Smooth muscle cell (in vitro differentiated cells): ENCODE results near the gene MORN5. TPM values are rescaled to one million over a fixed set of nuclear protein-coding genes. Genes with fewer than 3 reads are reported as not detected.

Source experiments
- DNase-seq: peaks from one replicate; lab custom pipeline; 2025; ENCODE audit not compliant: unreplicated experiment; lab: John Stamatoyannopoulos, UW
- H2AFZ ChIP-seq: fragments of 200-600 bp; sonication (generic); 2 replicates; pipeline ENCODE4 v1.6.0; 2016; ENCODE audit warnings: antibody characterized with exemption, low read depth, mild to moderate bottlenecking
- H3F3A ChIP-seq: fragments of 200-600 bp; sonication (generic); 2 replicates; pipeline ENCODE4 v1.6.0; 2017; ENCODE audit warnings: antibody characterized with exemption, low read depth
- H3K27ac ChIP-seq: fragments of 200-600 bp; sonication (generic); 2 replicates; pipeline ENCODE4 v1.5.1; 2016; ENCODE audit warnings: low read depth, mild to moderate bottlenecking
- H3K27me3 ChIP-seq: fragments of 200-600 bp; sonication (generic); 2 replicates; pipeline ENCODE4 v1.6.1; 2016; ENCODE audit warnings: low read depth, mild to moderate bottlenecking
- H3K36me3 ChIP-seq: fragments of 200-600 bp; sonication (generic); 2 replicates; pipeline ENCODE4 v1.5.1; 2016; ENCODE audit warnings: low read depth
- H3K4me1 ChIP-seq: fragments of 200-600 bp; sonication (generic); 2 replicates; pipeline ENCODE4 v1.5.1; 2016; ENCODE audit warnings: low read depth
- H3K4me2 ChIP-seq: fragments of 200-600 bp; sonication (generic); 2 replicates; pipeline ENCODE4 v1.6.0; 2016; ENCODE audit warnings: mild to moderate bottlenecking
- H3K4me3 ChIP-seq: fragments of 200-600 bp; sonication (generic); 2 replicates; pipeline ENCODE4 v1.5.1; 2016; ENCODE audit warnings: mild to moderate bottlenecking
- H3K79me2 ChIP-seq: fragments of 200-600 bp; sonication (generic); 2 replicates; pipeline ENCODE4 v1.6.0; 2016; ENCODE audit warnings: low read depth, mild to moderate bottlenecking
- H3K9ac ChIP-seq: fragments of 200-600 bp; sonication (generic); 2 replicates; pipeline ENCODE4 v1.6.0; 2016; ENCODE audit warnings: low read depth
- H3K9me3 ChIP-seq: fragments of 200-600 bp; sonication (generic); replicated peaks from 2 replicates; pipeline ENCODE4 v1.5.1; 2016; ENCODE audit warnings: low read depth
- H4K20me1 ChIP-seq: fragments of 200-600 bp; sonication (generic); 2 replicates; pipeline ENCODE4 v1.6.0; 2016; ENCODE audit warnings: low read depth
- CTCF ChIP-seq: fragments of 200-600 bp; sonication (generic); IDR thresholded peaks from 2 replicates; pipeline ENCODE4 v1.5.1; 2017; ENCODE audit warnings: borderline replicate concordance, mild to moderate bottlenecking, antibody characterized with exemption; ENCODE audit not compliant: insufficient read depth, poor library complexity, severe bottlenecking
- WGBS: methylation state at CpG from one replicate; pipeline ENCODE4 v1.1.7; 2016; ENCODE audit warnings: low lambda C conversion rate; 5-methylcytosine and 5-hydroxymethylcytosine counted together
- polyA plus RNA-seq: library from polyadenylated mRNA; unstranded; fragments of >200 nt; fragmentation: Nextera tagmentation; extraction: Ambion mirVana; gene quantifications from 2 replicates; pipeline ENCODE4 v1.2.1, GENCODE V29; 2016
- total RNA-seq: library from RNA; depleted of rRNA; stranded (reverse); fragments of >200 nt; gene quantifications from 2 replicates; pipeline ENCODE4 v1.2.3, GENCODE V29; 2014

The MORN5 gene
- total and polyA plus RNA-seq, 2 experiments from 2014 or later, result not detected

GRCh38 chr9:122190597-122191381 lies 31.1 kb downstream of the MORN5 start:
- Histone ChIP-seq H3K4me2 (no peak overlapping the region), H3K9ac (no peak overlapping the region), H3F3A (no peaks in the 10 kb centered on the region), H2AFZ (no peak overlapping the region), H3K36me3 (no peaks in the 10 kb centered on the region), H3K9me3 (no peaks in the 10 kb centered on the region), H4K20me1 (no peaks in the 10 kb centered on the region), H3K27me3 (peaks cover 4% of the 10 kb centered on the region), H3K4me1 (no peaks in the 10 kb centered on the region), H3K4me3 (no peak overlapping the region), H3K79me2 (no peaks in the 10 kb centered on the region), H3K27ac (no peak overlapping the region)
- TF ChIP-seq CTCF, result no peak
- no peak for DNase-seq
- 84% methylated on average over 12 of the region's 12 CpGs for WGBS

GRCh38 chr9:122191584-122191983 lies 31.9 kb downstream of the MORN5 start:
- H3K27ac ChIP-seq, result no peak overlapping the region
- no peak for TF ChIP-seq CTCF
- H2AFZ ChIP-seq, result no peak overlapping the region
- H3K9me3 ChIP-seq, result no peaks in the 10 kb centered on the region
- H4K20me1 ChIP-seq, result no peaks in the 10 kb centered on the region
- H3K27me3 ChIP-seq, result peaks cover 4% of the 10 kb centered on the region
- WGBS, result 79% methylated on average over 11 of the region's 11 CpGs
- H3K36me3 ChIP-seq, result no peaks in the 10 kb centered on the region
- H3K4me1 ChIP-seq, result no peaks in the 10 kb centered on the region
- H3K4me3 ChIP-seq, result no peak overlapping the region
- DNase-seq, result no peak
- H3K4me2 ChIP-seq, result no peak overlapping the region
- no peaks in the 10 kb centered on the region for H3F3A ChIP-seq
- no peak overlapping the region for H3K9ac ChIP-seq
- no peaks in the 10 kb centered on the region for H3K79me2 ChIP-seq

GRCh38 chr9:122192261-122192875 lies 32.7 kb downstream of the MORN5 start:
- TF ChIP-seq CTCF, result no peak
- no peaks in the 10 kb centered on the region for H3F3A ChIP-seq
- no peaks in the 10 kb centered on the region for H3K79me2 ChIP-seq
- no peaks in the 10 kb centered on the region for H3K4me1 ChIP-seq
- no peak overlapping the region for H2AFZ ChIP-seq
- H3K9me3 ChIP-seq, result no peaks in the 10 kb centered on the region
- no peaks in the 10 kb centered on the region for H3K36me3 ChIP-seq
- no peak for DNase-seq
- H3K4me3 ChIP-seq, result no peak overlapping the region
- 86% methylated on average over 5 of the region's 5 CpGs for WGBS
- H3K27me3 ChIP-seq, result peaks cover 11% of the 10 kb centered on the region
- H3K4me2 ChIP-seq, result no peak overlapping the region
- no peaks in the 10 kb centered on the region for H4K20me1 ChIP-seq
- no peak overlapping the region for H3K27ac ChIP-seq
- H3K9ac ChIP-seq, result no peak overlapping the region
